ENCODE measurements around the gene ENPP7.

- TF ChIP-seq, protein P1, sequence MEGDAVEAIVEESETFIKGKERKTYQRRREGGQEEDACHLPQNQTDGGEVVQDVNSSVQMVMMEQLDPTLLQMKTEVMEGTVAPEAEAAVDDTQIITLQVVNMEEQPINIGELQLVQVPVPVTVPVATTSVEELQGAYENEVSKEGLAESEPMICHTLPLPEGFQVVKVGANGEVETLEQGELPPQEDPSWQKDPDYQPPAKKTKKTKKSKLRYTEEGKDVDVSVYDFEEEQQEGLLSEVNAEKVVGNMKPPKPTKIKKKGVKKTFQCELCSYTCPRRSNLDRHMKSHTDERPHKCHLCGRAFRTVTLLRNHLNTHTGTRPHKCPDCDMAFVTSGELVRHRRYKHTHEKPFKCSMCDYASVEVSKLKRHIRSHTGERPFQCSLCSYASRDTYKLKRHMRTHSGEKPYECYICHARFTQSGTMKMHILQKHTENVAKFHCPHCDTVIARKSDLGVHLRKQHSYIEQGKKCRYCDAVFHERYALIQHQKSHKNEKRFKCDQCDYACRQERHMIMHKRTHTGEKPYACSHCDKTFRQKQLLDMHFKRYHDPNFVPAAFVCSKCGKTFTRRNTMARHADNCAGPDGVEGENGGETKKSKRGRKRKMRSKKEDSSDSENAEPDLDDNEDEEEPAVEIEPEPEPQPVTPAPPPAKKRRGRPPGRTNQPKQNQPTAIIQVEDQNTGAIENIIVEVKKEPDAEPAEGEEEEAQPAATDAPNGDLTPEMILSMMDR (IDR thresholded peaks at IDR 0.05 in 8 of 11, conservative IDR thresholded peaks at IDR 0.05 in 3 of 11) = no peak
- TF ChIP-seq POLR2A (IDR thresholded peaks at IDR 0.05) (no peak), POLR2AphosphoS5 (IDR thresholded peaks at IDR 0.05) (no peak)
Measured at GRCh38 chr17:79683365-79683764, 47.4 kb upstream of the ENPP7 start.

Measured in spleen (tissue), 7 donors.